ENCODE data around the gene CRYL1.

The CRYL1 gene

GRCh38 chr13:20393273-20394168 is 132.1 kb downstream of the CRYL1 start:
- DNase-seq, result no peak

GRCh38 chr13:20392530-20392929 is 133.1 kb downstream of the CRYL1 start:
- no peak for DNase-seq

DNA sequence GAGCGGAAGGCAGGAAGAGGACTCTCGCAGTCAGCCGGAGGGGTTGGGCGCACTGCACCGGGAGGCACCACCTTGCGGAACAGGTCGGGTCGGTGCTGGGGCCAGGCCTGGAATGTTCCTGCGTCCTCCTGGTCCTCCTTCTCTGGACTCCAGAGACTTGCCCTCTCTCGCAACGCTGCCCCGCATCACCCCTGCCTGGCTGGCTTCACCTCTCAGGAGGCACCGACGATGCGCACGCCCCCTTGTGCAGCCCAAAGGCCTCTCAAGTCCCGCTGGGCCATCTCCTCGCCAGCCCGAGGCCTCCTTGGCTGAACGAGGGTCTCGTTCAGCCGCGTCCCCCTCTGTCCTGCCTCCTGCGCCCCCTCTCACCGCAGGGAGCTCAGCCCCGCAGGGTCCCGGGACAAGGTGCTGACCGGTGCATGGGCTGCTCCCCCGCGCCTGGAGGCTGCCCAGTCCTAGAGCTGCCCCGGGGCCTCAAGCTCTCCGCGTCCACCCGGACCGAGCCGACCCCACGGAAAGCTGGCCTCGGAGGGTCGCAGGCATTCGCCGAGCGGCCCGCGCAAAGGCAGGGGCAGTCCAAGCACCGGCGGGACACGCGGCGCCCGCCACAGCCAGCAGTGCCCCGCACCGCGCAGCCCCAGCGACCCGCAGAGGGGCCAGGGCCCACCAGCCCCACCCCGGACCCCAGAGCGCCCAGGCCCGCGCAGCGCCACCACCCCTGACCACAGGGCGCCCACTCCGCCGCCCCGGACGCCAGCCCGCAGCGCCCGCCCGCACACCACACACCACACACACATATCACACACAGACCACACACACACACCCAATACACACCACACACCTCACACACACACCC is 133.8 kb downstream of the CRYL1 start:
- no peak for DNase-seq

DNA sequence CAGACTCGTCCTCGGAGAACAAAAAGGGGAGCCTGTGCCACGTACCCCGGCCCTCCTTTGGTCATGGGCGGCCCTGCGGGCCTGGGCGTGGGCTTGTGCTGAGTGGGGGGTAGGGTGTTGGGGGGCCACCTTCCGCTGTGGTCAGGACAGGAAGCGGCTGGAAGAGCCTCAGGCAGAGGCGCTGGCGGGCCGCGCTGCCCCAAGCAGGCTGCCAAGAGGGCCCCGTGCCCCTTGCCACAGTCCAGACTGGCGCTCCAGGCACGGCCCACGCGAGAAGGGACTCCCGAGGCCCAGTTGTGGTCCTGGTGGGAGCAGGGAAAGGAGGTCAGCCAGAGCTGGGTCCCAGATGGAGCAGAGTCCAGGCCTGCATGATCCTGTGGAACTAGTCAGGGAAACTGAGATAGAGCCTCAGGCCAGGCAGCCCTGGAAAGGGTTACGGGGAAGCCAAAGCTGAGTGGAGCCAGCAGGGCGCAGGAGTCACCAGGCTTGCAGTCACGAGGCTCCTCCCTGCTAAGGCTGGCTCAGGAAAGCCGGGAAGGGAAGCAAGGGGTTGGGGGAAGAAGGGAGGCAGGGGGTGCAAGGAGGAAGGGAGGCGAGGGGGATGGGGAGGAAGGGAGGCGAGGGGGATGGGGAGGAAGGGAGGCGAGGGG is 135.0 kb downstream of the CRYL1 start:
- DNase-seq, result no peak

GRCh38 chr13:20389696-20390525 is 135.7 kb downstream of the CRYL1 start:
- no peak for DNase-seq

DNA sequence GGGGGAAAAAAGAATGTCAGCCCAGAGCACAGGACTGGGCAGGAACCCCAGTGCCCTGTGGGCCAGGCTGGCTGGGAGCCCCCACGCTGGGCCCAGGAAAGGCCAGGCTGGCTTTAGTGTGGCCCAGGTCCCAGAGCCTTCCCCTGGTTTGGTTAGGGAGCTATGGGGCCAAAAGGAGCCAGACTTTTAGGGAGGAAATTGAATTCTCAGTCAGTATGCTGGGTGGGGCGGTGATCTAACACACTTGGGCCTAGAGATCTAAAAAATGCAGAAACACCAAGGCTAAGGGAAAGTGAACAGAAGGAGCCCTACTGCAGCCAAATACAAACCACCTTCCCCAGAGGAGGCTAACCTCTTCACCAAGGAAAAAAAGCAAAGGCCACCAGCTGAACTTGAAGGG is 137.5 kb downstream of the CRYL1 start:
- no peak for DNase-seq

DNA sequence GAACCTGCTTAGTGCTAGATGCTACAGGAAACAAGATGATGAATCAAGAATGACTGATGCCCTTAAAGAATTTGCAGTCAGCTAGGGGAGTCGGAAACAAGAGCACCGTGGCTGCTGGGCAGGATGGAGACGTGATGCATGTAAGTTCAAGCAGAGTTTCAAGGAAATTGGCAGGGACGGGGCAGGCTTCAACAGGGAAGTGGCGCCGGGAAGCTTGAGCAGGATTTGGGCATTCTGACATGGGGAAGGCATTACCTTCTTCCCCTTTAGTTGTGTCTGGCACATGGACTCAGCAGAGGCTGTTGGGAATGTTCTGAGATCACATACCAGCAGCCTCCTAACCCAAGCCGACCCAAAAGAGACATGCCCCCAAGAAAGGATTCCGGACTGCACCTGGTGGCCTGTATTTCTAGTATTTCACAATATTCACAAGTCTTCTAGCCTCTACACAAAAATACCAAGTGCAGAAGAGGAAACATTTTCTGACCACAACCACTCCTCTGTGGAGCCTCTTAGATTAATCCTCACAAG is 138.2 kb downstream of the CRYL1 start:
- no peak for DNase-seq

- no peak for DNase-seq
These were observed 138.7 kb downstream of the CRYL1 start for GRCh38 chr13:20387006-20387405.

DNA sequence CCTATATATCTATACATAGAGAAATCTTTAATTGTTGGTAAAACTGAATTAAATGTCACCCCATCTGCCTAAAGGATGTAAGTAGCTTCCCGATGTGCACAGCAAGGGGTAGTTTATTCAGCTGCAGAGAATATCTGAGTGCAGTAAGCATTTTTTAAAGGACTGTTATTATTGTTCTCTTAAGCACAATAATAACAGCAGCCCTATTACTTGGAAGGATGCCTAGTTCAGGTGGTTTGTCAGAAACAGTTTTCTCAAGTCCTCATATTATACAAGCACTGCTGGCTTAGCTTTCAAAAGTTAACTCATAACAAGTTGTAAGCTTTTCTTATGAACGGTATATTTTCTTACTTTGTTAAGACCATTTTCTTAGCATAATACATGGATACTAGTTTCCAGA is 142.6 kb downstream of the CRYL1 start:
- no peak for DNase-seq

DNA sequence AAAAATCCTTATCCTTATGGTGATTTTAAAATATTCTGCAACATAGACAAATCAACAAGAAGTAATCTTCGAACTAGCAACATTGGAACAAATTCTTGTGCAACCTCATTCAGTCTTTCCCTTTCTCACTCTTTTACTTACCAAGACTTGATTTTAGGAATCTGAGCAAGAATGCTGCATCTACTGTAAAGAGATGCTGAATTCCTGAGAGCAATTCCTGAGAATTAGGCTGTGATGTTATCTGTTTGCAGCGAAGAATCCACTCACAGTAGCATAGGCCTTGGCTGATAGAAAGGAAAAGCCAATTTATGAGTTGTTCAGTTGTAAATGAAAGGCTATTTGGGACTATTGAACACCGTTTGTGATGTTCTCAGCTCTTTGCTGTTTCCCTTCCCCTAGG is 144.3 kb downstream of the CRYL1 start:
- no peak for DNase-seq

DNA sequence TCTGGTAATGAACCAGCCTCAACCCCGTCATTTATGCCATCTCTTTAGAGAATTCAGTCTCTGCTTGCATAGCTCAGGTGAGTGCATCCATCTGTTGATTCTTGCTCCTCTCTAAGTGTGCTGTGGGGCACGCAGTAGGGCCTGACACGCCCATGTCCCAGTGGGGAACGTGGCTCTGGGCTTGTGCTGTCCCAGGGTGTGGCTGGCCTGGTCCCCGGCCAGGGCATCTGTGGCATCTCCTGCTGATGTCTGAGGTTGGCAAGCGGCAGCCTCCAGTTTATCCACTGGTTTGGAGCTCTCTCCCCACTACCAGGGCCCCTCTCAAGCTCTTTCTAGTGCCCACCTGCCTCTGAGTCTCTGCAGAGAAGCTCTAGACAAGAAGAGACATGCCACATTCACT is 146.9 kb downstream of the CRYL1 start:
- no peak for DNase-seq

DNA sequence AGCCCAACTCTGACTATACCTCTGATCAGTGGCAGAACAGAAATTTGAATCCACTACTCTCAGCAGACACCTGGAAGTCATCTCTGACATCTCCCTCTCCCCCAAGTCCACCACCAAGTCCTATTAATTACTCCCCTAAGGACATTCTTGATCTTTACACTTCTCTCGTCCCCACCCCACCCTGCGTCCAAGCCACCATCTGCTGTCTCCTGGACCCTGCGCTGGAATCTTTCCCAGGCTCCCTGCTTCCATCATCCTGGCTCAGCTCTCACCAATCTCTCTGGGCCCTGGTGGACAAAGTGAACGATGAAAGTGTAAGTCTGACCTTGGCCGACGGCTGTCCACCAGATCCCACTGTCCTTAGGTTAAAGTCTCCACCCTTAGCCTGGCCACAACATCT is 147.9 kb downstream of the CRYL1 start:
- no peak for DNase-seq

DNA sequence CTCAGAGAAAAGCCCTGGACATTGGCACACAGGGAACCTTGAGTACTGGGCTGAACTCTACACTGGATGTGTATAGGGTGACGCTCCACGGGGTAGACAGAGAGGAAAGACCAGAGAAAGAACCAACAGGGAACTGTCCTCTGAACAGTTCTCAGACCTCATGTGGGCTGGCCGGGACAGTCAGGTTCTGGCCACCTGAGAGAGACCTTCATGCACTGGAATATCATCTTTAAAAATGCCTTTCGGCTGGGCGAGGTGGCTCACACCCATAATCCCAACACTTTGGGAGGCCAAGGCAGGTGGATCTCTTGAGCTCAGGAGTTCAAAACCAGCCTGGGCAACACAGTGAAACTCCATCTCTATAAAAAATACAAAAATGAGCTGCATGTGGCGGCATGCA is 149.8 kb downstream of the CRYL1 start:
- DNase-seq, result no peak

DNA sequence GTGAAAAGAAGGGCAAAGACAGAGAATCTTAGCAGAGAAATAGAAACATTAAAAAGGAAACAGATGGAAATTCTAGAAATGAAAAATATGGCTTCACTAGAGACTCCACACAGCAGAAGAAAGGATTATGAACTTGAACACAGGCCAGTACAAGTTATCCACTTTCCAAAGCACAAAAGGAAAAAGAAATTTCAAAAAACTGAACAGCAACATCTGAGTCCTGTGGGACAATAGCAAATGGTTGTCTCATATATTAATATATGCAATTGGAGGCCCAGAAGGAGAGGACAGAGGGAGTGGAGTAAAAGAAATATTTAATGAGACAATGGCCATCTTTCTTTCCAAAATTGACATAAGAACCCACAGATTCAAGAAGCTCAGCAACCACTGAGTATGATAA is 151.8 kb downstream of the CRYL1 start:
- no peak for DNase-seq

DNA sequence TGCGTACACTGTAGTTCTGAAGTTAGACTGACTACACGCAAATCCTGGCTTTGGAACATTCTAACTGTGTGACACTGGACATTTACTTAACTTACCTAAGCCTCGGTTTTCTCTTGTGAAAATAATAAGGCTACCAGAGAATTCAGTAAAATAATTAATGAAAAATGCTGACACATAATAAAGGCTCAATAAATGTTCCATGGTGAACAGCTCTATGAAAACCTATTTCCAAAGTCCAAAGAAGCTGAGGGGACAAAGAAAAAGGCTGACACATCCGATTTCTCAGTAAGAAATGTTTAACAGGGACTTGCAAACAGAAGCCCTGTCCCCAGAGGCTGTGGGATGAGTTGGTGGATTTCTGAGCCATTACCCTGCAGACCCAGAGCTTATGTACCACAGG is 153.8 kb downstream of the CRYL1 start:
- no peak for DNase-seq

- DNase-seq, result peak; percentile 18
These were observed 154.7 kb downstream of the CRYL1 start for GRCh38 chr13:20370815-20371421.

GRCh38 chr13:20369886-20370361 is 155.7 kb downstream of the CRYL1 start:
- DNase-seq, result peak; percentile 70

DNA sequence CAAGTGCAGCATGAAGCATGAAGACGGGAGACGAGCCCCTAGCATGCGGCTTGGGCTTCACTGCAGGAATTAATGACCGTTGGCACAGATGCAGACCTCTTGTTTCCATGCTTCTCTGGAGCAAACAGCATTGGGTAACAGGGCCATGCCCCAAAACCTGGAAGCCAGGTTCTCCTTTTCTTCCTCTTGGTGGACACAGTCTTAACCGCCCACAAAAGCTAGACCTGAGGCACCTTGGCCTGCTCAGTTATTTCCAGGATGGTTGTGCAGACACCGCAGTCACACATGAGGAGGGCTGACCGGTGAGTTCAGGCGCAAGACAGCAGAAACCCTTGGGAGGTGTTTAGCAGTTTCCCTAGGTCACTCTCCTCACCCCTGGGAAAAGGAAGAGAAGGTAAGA is 159.6 kb downstream of the CRYL1 start:
- DNase-seq, result no peak

- DNase-seq, result no peak
These were observed 162.1 kb downstream of the CRYL1 start for GRCh38 chr13:20363603-20364002.

GRCh38 chr13:20363172-20363571 is 162.5 kb downstream of the CRYL1 start:
- DNase-seq, result no peak

GRCh38 chr13:20362484-20363041 is 163.1 kb downstream of the CRYL1 start:
- DNase-seq, result no peak
